Thymus (tissue), 11 donors: ENCODE measurements around the gene ODF4. TPM values are rescaled to one million over a fixed set of nuclear protein-coding genes. Genes with fewer than 3 reads are reported as not detected.
"Not testable (repeated sequence)": the region's sequence is repeated elsewhere in the genome, so short reads cannot be mapped to it uniquely, and the experiment has no call there.

Experiments used
- DNase-seq, 9 donors: peaks; one replicate each; pipeline ENCODE4 v3.0.0-alpha.2; 2013; ENCODE audit warnings: low spot score in 9 of 9, low read depth in 6 of 9, missing footprints in 1 of 9
- H3K27ac ChIP-seq, 2 donors: one replicate each; pipeline ENCODE4 v1.5.1; 2013; ENCODE audit warnings: control low read depth in 1 of 2, low read depth in 1 of 2, low read length in 1 of 2, mild to moderate bottlenecking in 1 of 2, moderate library complexity in 1 of 2
- H3K27me3 ChIP-seq, 2 donors: one replicate each; pipeline ENCODE4 v1.5.1; 2013; ENCODE audit warnings: low read length in 1 of 2; ENCODE audit not compliant: control insufficient read depth in 2 of 2, insufficient read depth in 1 of 2
- H3K36me3 ChIP-seq, 2 donors: one replicate each; pipeline ENCODE4 v1.5.1; 2013; ENCODE audit warnings: low read length in 1 of 2, mild to moderate bottlenecking in 1 of 2, moderate library complexity in 1 of 2; ENCODE audit not compliant: control insufficient read depth in 2 of 2, insufficient read depth in 2 of 2
- H3K4me1 ChIP-seq, 2 donors: one replicate each; pipeline ENCODE4 v1.5.1; 2013; ENCODE audit warnings: low read length in 2 of 2; ENCODE audit not compliant: control insufficient read depth in 2 of 2, insufficient read depth in 2 of 2
- H3K4me3 ChIP-seq, 2 donors: one replicate each; pipeline ENCODE4 v1.5.1; 2013; ENCODE audit warnings: low read length in 2 of 2, control low read depth in 1 of 2, mild to moderate bottlenecking in 1 of 2
- H3K9me3 ChIP-seq, 2 donors: one replicate each; pipeline ENCODE4 v1.5.1; 2013; ENCODE audit warnings: low read length in 1 of 2, mild to moderate bottlenecking in 1 of 2; ENCODE audit not compliant: control insufficient read depth in 2 of 2, insufficient read depth in 1 of 2
- WGBS: extraction: QIAGEN DNeasy Blood & Tissue Kit; methylation state at CpG from one replicate; pipeline ENCODE4 v1.1.7; 2013; 5-methylcytosine and 5-hydroxymethylcytosine counted together
- polyA plus RNA-seq: library from polyadenylated mRNA; stranded (reverse); fragments of 200-250 nt; gene quantifications from one replicate; pipeline ENCODE4 v1.2.3, GENCODE V29; 2013
- total RNA-seq: library from RNA; stranded (reverse); fragments of 120-200 nt; gene quantifications from one replicate; pipeline ENCODE4 v1.2.4, GENCODE V29; 2013
- donor health status: healthy.

Gene ODF4
- total and polyA plus RNA-seq, 2 donors: 0.05 TPM; not detected in 1

- H3K27ac ChIP-seq, H3K9me3 ChIP-seq, H3K4me3 ChIP-seq, H3K4me1 ChIP-seq, DNase-seq, H3K36me3 ChIP-seq: not testable (repeated sequence)
- WGBS: 95% methylated on average over 9 of the region's 9 CpGs
- H3K27me3 ChIP-seq: peaks cover 0 to 18% of the 10 kb centered on the region in 2 donors
Measured at GRCh38 chr17:8394497-8394896, 54.9 kb downstream of the ODF4 start.

Other genes starting within 250 kb of the ODF4 start
- gene ALOXE3, start 221.3 kb upstream of the ODF4 start, total RNA-seq: not detected
- 1.2 TPM for gene ALOXE3, start 221.3 kb upstream of the ODF4 start, polyA plus RNA-seq
- gene HES7, start 215.7 kb upstream of the ODF4 start, total RNA-seq: not detected
- gene HES7, start 215.7 kb upstream of the ODF4 start, polyA plus RNA-seq: 0.75 TPM
- gene PER1, start 187.4 kb upstream of the ODF4 start, total RNA-seq: 4.2 TPM
- gene PER1, start 187.4 kb upstream of the ODF4 start, polyA plus RNA-seq: 71.9 TPM
- 7.4 TPM for gene VAMP2, start 176.9 kb upstream of the ODF4 start, total RNA-seq
- 73.9 TPM for gene VAMP2, start 176.9 kb upstream of the ODF4 start, polyA plus RNA-seq
- 71.6 TPM for gene TMEM107, start 163.5 kb upstream of the ODF4 start, total RNA-seq
- gene TMEM107, start 163.5 kb upstream of the ODF4 start, polyA plus RNA-seq: 21.3 TPM
- 8.5 TPM for gene BORCS6, start 149.7 kb upstream of the ODF4 start, total RNA-seq
- 11.4 TPM for gene BORCS6, start 149.7 kb upstream of the ODF4 start, polyA plus RNA-seq
- 58.8 TPM for gene AURKB, start 129.3 kb upstream of the ODF4 start, total RNA-seq
- 11.3 TPM for gene AURKB, start 129.3 kb upstream of the ODF4 start, polyA plus RNA-seq
- 12.0 TPM for gene CTC1, start 91.8 kb upstream of the ODF4 start, total RNA-seq
- gene CTC1, start 91.8 kb upstream of the ODF4 start, polyA plus RNA-seq: 55.8 TPM
- gene PFAS, start 90.6 kb upstream of the ODF4 start, total RNA-seq: 19.6 TPM
- gene PFAS, start 90.6 kb upstream of the ODF4 start, polyA plus RNA-seq: 12.8 TPM
- gene RANGRF, start 51.2 kb upstream of the ODF4 start, total RNA-seq: 29.0 TPM
- 51.3 TPM for gene RANGRF, start 51.2 kb upstream of the ODF4 start, polyA plus RNA-seq
- gene SLC25A35, start 44.4 kb upstream of the ODF4 start, total RNA-seq: 0.90 TPM
- 8.5 TPM for gene SLC25A35, start 44.4 kb upstream of the ODF4 start, polyA plus RNA-seq
- 0.71 TPM for gene ARHGEF15, start 29.6 kb upstream of the ODF4 start, total RNA-seq
- 6.1 TPM for gene ARHGEF15, start 29.6 kb upstream of the ODF4 start, polyA plus RNA-seq
- gene RPL26, start 43.4 kb downstream of the ODF4 start, total RNA-seq: 5,303 TPM
- gene RPL26, start 43.4 kb downstream of the ODF4 start, polyA plus RNA-seq: 6,011 TPM
- gene RNF222, start 58.0 kb downstream of the ODF4 start, total RNA-seq: not detected
- 0.34 TPM for gene RNF222, start 58.0 kb downstream of the ODF4 start, polyA plus RNA-seq
- gene NDEL1, start 96.0 kb downstream of the ODF4 start, total RNA-seq: 17.8 TPM
- gene NDEL1, start 96.0 kb downstream of the ODF4 start, polyA plus RNA-seq: 24.4 TPM